NB4 (cell line): ENCODE measurements around the gene TSPYL1.

ENCODE experiments used
- CTCF ChIP-seq: IDR thresholded peaks from one replicate; pipeline ENCODE4 v1.5.1; 2012; ENCODE audit warnings: low read depth, low read length
- POLR2A ChIP-seq: IDR thresholded peaks from 2 replicates; pipeline ENCODE4 v1.6.1; 2011; ENCODE audit warnings: mild to moderate bottlenecking; ENCODE audit not compliant: insufficient read length; ENCODE audit errors: extremely low read depth

- no peak for TF ChIP-seq POLR2A
- no peak for TF ChIP-seq CTCF
Observed at GRCh38 chr6:116282698-116283097, 3.0 kb upstream of the TSPYL1 start.
